Parathyroid adenoma (tissue), 2 donors: ENCODE measurements around the gene CAMLG.

ENCODE experiments used
- H2AFZ ChIP-seq: fragments of 300-600 bp; sonication (generic); one replicate; pipeline ENCODE4 v1.7.0; 2017; ENCODE audit warnings: antibody characterized with exemption, mild to moderate bottlenecking
- H3K27ac ChIP-seq: fragments of 300-600 bp; sonication (generic); one replicate; pipeline ENCODE4 v1.7.0; 2017
- H3K27me3 ChIP-seq: fragments of 300-600 bp; sonication (generic); one replicate; pipeline ENCODE4 v1.7.0; 2017; ENCODE audit warnings: low read length; ENCODE audit not compliant: control insufficient read depth, insufficient read depth
- H3K36me3 ChIP-seq: fragments of 300-600 bp; sonication (generic); one replicate; pipeline ENCODE4 v1.7.0; 2017; ENCODE audit warnings: low read length; ENCODE audit not compliant: control insufficient read depth, insufficient read depth
- H3K4me1 ChIP-seq: fragments of 300-600 bp; sonication (generic); one replicate; pipeline ENCODE4 v1.7.0; 2017; ENCODE audit warnings: control low read depth
- H3K4me2 ChIP-seq: fragments of 300-600 bp; sonication (generic); one replicate; pipeline ENCODE4 v1.7.0; 2017; ENCODE audit warnings: low read length
- H3K4me3 ChIP-seq: fragments of 300-600 bp; sonication (generic); one replicate; pipeline ENCODE4 v1.7.0; 2017; ENCODE audit warnings: low read depth, low read length
- H3K79me2 ChIP-seq: fragments of 300-600 bp; sonication (generic); one replicate; pipeline ENCODE4 v1.7.0; 2017; ENCODE audit warnings: control low read depth
- H3K9ac ChIP-seq: fragments of 300-600 bp; sonication (generic); one replicate; pipeline ENCODE4 v1.7.0; 2017; ENCODE audit warnings: mild to moderate bottlenecking
- H3K9me3 ChIP-seq: fragments of 300-600 bp; sonication (generic); one replicate; pipeline ENCODE4 v1.7.0; 2017; ENCODE audit warnings: low read length; ENCODE audit not compliant: control insufficient read depth
- CTCF ChIP-seq: fragments of 300-600 bp; sonication (generic); IDR thresholded peaks from one replicate; pipeline ENCODE4 v1.7.0; 2017; ENCODE audit warnings: antibody characterized with exemption, mild to moderate bottlenecking
- donor health status: primary hyperparathyroidism.

Gene CAMLG

DNA sequence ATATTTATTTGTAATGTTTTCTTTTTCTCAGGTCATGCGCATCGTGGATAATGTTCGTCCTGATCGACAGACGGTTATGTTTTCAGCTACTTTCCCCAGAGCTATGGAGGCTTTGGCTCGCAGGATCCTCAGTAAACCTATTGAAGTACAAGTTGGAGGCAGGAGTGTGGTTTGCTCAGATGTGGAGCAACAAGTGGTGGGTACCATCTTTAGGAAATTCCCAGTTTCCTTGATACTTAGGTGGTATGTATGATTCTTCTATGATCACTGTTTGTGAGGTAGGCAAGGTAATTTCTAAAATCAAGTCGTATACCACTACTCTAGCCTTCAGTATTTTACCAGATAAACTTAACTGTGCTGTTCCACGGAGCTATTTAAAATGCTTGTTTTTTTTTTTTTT, 56.5 kb downstream of the CAMLG start:
- Histone ChIP-seq H3K4me2 (no peak overlapping the region), H2AFZ (no peak overlapping the region), H3K27ac (no peak overlapping the region), H3K4me3 (no peak overlapping the region), H3K27me3 (no peaks in the 10 kb centered on the region), H3K36me3 (no peaks in the 10 kb centered on the region), H3K4me1 (no peaks in the 10 kb centered on the region), H3K9ac (no peak overlapping the region), H3K79me2 (peaks cover 4% of the 10 kb centered on the region), H3K9me3 (no peaks in the 10 kb centered on the region)
- no peak for TF ChIP-seq CTCF

GRCh38 chr5:134798468-134798867, 60.1 kb downstream of the CAMLG start:
- no peak overlapping the region for H3K4me2 ChIP-seq
- H3K36me3 ChIP-seq = no peaks in the 10 kb centered on the region
- no peaks in the 10 kb centered on the region for H3K4me1 ChIP-seq
- no peaks in the 10 kb centered on the region for H3K9me3 ChIP-seq
- peaks cover 6% of the 10 kb centered on the region for H3K79me2 ChIP-seq
- TF ChIP-seq CTCF = no peak
- no peak overlapping the region for H3K9ac ChIP-seq
- no peaks in the 10 kb centered on the region for H3K27me3 ChIP-seq
- no peak overlapping the region for H2AFZ ChIP-seq
- no peak overlapping the region for H3K4me3 ChIP-seq
- no peak overlapping the region for H3K27ac ChIP-seq
